GM12872 (cell line): ENCODE results near the gene GOLGA5.

Experiments
- TF ChIP-seq, protein P1 (sequence below): IDR thresholded peaks from 3 replicates; pipeline ENCODE4 v1.5.1; 2011; ENCODE audit warnings: low read depth, mild to moderate bottlenecking, low read length, moderate library complexity; ENCODE audit not compliant: insufficient read depth

Gene GOLGA5

DNA sequence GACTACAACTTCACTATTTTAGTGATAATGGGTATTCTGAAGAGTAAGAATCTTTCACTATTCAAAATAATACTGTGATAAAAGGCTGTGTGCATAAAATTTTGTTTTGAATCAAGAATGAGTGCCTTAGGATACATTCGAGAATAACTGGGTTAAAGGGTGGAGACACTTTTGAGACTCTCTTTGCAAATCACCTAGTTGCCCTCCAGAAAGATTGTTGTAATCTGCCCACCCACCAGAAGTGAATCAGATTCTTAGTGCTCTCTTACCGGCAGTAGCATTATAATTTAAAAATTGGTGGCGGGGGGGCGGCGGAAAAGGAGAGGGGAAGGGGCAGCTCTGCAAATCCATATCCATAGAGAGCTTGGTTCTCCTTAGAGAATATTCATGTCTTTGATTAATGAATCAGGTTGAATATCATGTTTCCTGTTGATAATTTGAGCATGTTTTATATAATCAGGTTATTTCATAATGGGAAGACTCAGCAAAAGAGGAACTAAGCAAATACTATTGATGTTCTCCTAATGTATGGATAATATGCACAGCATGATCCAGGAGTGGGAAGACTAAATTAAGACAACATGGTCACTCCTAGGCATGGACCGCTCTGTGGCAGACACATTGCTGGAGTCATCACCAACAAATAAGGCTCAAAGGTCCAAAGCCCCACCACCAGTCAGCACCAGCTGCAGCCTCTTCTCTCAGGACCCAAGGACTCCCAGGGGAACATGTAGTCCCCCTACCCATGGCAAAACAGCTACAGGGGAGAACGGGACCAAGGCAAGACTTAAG lies 66.1 kb downstream of the GOLGA5 start:
- TF ChIP-seq, protein P1, sequence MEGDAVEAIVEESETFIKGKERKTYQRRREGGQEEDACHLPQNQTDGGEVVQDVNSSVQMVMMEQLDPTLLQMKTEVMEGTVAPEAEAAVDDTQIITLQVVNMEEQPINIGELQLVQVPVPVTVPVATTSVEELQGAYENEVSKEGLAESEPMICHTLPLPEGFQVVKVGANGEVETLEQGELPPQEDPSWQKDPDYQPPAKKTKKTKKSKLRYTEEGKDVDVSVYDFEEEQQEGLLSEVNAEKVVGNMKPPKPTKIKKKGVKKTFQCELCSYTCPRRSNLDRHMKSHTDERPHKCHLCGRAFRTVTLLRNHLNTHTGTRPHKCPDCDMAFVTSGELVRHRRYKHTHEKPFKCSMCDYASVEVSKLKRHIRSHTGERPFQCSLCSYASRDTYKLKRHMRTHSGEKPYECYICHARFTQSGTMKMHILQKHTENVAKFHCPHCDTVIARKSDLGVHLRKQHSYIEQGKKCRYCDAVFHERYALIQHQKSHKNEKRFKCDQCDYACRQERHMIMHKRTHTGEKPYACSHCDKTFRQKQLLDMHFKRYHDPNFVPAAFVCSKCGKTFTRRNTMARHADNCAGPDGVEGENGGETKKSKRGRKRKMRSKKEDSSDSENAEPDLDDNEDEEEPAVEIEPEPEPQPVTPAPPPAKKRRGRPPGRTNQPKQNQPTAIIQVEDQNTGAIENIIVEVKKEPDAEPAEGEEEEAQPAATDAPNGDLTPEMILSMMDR, result no peak

DNA sequence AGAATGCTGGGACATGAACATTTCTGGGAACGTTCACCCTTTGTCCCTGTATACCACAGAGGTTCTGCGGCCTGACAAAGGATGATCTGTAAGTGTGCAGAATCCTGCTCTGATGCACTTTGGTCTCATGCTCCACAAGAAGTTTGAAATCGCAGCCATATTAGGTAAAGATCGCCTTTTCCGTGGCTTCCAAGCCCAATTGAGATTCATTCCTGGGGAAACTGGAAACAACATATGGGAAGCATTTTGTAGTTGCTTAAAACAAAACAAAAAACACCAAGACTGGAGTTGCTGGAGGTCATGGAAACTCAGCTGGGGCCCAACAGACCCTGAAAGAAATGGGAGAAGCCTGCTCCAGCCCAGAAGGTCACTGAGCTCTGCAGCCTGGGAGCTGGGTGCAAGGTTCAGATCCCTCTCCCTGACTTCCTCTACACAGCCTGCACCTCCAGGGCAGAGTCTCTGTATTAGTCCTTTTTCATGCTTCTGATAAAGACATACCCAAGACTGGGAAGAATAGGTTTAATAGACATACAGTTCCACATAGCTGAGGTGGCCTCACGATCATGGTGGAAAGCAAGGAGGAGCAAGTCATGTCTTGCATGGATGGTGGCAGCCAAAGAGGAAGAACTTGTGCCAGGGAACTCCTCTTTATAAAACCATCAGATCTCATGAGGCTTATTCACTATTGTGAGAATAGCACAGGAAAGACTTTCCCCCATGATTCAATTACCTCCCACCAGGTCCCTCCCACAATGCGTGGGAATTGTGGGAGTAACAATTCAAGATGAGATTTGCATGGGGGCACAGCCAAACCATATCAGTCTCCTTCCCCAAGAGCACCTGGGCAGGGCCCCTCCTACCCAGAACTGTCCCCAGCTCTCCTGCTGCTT lies 68.0 kb downstream of the GOLGA5 start:
- TF ChIP-seq, protein P1, result no peak

DNA sequence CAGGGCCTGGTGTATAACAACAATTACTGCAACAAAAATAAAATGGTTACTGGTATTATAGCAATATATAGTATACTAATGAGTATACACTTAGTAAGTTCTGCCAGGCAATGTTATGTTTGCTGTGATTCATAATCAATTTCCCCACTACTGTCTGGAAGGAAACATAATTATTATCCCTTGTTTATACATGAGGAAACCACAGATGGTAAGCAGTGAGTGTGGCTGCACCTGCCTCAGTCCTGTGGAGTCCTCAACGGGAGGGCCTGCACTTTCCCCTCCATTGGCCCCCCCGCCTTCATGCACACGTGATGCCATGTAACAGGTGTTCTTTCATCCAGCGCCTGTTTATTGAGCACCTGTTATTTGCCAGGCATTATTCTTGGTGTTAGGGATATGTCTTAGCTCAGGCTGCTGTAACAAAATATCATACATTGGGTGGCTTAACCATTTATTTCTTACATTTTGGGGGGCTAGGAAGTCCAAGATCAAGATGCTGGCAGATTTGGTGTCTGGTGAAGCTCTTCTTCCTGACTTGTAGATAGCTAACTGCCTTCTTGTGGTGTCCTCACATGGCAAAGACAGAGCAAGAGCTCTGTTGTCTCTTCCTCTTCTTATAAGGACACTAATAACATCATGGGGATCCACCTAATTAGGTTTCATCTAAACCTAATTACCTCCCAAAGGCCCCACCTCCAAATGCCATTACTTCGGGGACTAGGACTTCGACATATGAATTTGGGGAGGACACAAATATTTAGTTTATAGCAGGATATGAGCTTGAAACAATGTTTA lies 69.4 kb downstream of the GOLGA5 start:
- TF ChIP-seq, protein P1, result no peak

DNA sequence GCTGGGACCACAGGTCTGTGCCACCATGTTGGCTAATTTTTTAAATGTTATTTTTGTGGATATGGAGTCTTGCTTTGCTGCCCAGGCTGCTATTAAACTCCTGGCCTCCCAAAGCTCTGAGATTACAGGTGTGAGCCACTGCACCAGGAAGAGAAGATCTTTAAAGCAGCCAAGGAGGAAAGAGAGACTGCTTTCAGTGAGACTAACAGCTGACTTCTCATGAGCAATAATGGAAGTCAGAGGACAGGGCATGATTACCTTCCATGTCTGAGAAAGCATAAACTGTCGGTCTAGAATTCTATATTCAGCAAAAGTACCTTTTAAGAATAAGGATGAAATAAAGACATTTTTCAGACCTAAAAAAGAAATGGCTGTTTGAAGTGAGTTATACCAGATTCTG lies 71.6 kb downstream of the GOLGA5 start:
- TF ChIP-seq, protein P1, result no peak

DNA sequence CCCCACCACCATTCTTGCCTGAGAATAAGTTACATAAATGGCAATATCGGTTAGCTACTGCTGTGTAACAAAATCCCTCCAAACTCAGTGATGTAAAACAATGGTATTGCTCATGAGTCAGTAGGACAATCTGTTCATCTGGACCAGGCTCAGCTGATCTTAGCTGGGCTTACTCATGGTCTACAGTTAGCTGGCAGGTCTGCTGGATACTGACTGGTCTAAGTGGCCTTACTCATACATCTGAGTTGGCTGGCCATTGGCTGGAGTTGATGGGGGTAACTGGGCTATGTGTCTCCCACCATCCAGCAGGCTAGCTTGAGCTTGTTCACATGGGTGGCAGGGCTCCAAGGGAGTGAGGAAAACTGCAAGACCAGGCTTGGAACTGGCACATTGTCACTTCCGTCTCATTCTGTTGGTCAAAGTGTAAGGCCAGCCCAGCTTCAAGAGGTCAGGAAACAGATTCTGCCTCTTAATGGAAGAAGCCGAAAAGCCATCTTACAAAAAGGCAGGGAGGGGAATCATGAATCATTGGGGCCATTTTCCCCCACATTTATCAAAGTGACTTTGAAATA lies 72.2 kb downstream of the GOLGA5 start:
- TF ChIP-seq, protein P1, result no peak

DNA sequence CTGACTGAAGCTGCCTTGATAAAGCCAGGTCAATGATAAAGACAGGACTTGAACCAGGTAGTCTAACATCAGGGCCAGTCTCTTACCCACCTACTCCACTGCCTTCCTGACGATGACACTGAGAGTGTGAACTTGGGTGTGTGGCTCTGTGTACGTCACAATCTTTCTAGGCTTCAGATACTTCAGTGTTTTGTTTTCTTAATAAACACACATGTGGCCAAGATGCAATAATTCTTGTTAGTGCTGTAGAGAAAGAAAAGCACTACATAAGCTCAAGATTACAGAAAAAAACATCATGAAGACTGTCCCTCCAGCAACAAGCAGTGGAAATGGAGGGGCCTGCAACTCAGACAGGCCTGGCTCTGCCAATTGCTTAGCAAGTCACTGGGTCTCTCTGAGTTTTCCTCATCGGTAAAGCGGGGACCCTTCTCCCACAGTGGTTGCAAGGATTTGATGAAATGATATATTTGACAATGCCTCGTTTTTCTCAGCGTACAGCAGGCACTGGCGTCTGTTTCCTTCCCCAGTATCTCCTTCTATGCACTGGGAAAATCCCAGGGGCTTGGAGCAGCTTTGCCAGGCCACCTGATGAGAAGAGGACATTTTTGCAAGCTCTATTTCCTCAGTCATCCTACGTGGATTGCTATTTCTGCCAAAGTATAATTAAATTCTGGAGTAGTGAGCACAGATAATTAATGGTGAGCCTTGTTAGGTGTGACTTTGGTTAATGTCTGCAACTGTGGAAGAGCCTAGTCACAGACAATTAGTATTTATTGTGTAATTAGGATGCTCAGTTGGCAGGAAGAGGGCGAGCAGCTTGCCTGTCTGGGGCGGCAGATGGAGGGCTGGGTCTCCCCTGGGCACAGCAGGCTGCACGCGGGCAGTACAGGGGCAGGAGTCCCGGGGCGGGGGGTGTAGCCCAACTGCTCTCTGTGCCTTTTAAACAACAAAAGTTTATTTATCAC lies 73.1 kb downstream of the GOLGA5 start:
- TF ChIP-seq, protein P1, result no peak
